SIG-M5 treated with dmso at 0.1 percent for 504 hours (cell line): ENCODE results near the gene TMEM185B.
A peak's percentile ranks its signal among the peaks of the same experiment; 100 is the strongest.
"Not testable (repeated sequence)": the region's sequence is repeated elsewhere in the genome, so short reads cannot be mapped to it uniquely, and the experiment has no call there.

Source experiments
- DNase-seq: peaks from one replicate; lab custom pipeline; 2025; ENCODE audit not compliant: unreplicated experiment; lab: John Stamatoyannopoulos, UW

The TMEM185B gene

GRCh38 chr2:120251880-120252224 is 28.7 kb upstream of the TMEM185B start:
- DNase-seq: peak; percentile 33

DNA sequence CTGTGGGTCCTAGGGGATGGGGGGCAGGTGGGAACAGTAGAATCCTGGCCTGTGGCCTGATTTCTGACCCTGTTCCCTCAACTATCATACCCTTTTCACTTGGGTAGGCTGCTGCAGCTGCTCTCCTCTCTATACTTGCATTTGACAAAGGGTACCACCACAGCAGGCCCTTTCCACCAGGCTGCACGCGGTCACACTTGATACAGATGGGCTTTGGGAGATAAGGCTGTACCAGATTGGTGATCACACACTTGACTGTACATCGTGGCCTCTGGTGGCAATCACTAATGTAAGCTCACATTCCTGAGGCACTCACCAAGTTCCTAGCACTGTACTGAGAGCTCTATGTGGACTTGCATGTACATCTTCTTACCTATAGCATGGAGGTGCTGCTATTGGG is 27.9 kb upstream of the TMEM185B start:
- DNase-seq: no peak

DNA sequence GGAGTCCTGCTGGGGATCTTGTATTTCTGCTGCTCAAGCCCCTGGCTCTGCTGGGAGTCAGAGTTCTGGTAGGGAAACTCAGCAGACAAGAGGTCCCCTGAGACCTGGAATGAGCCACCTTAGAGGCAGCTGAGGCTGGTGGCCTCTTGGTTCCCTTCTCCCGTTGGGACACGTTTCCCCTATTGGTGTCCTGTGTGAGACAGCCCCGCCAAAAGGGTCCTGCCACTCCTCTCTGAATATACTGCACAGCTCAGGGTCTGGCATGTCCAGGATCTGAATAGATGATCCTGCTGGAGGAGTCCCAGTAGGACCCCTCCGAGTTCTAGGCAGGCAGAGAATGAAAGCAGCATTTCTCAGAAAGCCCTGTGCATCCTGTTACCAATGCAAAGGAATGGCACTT is 27.4 kb upstream of the TMEM185B start:
- no peak for DNase-seq

DNA sequence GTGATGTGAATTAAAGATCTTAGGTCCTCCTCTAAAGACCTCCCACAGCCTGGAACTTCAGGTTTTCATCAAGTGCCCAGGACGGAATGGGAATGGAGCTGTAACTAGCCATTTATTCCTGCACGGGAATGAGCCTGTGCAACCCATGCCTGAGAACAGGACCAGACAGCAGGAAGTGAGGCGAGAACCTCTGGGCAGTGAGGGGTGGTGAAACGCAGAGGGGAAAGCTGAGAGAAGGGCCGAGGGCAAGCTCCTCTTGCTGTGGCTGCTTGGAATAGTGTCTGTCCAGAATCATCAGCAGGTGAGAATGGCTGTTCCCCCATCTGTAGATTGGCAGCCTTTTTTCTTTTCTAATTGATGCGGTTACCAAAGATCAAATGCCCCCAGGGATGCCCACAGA is 24.7 kb upstream of the TMEM185B start:
- no peak for DNase-seq

- no peak for DNase-seq
These were observed 23.5 kb upstream of the TMEM185B start for GRCh38 chr2:120246546-120247300.

DNA sequence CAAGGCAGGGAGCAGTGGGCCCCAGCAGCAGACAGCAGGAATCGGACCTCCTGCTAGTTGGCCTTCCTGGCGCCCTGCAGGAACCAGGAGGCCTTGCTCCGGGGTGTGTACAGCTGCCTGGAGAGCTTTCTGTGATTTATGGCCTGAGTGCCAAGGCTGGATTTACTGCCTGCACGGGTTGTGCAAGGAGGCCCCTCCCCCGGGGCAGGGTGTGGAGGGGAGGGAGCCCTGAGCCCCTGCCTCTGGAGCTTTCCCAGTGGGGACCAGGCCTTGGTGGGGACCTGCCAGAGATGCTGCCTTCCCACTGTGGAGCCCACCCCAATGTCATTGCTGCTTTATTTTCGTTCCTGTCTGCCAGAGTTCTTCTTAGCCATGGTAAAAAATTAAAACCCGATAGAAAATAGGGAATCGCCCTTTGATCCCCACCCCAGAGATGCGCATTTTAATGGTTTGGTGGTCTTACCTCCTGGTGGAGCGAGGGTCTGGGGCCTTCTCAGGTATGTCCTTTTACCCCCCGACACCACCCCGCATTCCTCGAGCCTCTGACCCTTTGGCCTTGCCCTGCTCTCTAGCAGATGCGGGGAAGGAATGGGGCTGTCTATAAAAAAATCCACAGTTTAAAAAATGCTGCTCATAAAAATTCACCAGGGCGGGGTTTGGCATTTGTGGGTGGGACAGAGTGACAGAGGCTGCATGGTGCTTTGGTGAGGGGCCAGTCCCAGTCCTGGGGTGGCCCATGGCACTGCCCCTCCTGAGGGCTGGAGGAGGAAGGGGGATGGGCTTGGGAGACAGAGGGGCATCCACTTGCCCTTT is 22.5 kb upstream of the TMEM185B start:
- DNase-seq: no peak

DNA sequence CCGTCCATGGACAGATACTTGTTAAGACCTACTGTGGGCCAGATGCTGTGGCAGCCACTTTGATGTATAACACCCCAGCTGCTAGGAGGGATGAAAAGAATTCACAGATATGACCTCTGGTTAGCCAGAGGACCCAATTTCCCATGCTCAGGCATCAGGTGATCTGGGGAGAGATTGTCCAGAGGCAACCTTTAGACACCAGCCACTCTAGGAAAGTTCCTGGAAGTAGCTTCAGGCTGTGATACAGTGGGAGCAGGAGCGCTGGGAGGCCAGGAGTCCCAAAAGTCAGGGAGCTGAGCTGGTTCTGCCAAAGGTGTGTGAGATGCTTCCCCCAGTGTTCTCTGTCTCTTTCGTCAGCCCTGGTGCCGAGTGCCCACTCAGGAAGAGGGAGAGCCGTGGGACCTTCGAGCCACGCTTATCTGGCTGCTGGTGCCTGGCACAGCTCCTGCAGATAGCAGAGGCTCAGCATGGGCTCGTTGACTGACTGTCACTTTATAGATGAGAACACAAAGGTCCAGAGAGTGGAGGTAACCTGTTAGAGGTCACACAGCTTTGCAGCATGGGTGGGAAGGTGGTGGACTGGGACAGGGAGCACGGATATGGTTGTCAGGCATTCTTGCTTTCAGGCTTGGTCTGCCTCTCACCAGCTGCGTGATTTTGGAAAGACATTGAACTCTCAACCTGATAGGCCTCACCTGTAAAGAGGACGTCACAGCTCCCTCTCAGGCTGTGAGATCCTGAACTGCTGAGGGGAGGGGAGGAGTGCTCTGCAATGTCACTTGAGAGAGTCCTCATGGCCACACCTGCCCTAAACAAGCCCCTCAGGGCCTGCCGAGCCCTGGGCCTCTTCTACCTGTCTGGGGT is 21.7 kb upstream of the TMEM185B start:
- no peak for DNase-seq

- DNase-seq: no peak
These were observed 20.8 kb upstream of the TMEM185B start for GRCh38 chr2:120243875-120244553.

DNA sequence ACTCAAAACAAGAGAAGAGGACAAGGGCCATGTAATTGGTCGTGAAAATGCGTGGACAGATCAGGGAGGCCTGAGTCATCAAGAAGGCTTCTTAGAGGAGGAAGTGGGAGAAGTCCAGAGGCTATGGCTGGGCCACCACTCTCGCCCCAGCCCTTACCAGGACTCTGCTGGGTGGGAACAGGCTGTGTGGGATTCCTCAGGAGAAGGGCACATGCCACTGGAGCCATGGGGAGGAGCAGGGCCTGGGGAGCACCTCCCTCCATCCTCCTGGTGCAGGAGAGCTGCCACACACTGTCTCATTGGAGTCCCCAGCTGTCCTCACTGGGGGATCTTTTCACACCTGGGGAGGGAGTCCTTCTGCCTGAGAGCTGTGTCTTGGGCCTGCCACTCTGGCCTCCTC is 20.0 kb upstream of the TMEM185B start:
- DNase-seq: peak; percentile 13

DNA sequence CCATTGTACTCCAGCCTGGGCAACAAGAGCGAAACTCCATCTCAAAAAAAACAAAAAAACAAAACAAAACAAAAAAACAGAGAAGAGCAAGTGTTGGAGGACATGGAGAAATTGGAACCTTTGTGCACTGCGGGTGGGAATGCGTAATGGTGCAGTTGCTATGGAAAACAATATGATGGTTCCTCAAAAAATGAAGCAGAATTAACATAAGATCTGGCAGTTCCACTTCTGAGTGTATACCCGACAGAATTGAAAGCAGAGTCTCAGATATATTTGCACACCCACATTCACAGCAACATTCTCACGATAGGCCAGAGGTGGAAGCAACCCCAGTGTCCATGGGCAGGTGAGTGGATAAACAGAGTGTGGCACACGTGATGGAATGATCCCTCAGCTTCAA is 18.5 kb upstream of the TMEM185B start:
- no peak for DNase-seq

DNA sequence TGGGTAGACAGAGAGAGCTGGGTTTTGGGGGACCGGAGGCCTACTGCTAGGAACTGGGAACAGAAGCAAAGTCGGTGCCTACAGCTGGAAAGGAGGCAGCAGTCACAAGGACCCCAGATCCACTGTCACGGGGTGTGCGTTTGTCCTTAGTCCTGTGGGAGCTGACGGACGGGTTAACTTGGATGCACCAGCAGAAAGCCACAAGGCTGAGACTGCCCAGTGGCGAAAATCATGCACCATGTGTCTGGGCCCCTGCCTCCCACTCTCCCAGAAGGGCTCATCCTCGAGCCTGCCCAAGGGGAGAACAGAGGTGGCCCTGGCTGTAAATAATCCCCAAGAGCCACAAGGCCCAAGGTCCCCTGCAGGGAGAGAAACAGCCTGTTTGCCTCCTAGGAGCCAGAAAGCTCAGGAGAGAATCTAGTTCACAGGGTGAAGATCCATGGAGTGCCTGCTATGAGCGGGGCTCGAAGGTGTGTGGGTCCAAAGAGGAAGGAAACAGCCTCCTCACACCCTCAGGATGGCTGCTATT is 17.8 kb upstream of the TMEM185B start:
- no peak for DNase-seq

DNA sequence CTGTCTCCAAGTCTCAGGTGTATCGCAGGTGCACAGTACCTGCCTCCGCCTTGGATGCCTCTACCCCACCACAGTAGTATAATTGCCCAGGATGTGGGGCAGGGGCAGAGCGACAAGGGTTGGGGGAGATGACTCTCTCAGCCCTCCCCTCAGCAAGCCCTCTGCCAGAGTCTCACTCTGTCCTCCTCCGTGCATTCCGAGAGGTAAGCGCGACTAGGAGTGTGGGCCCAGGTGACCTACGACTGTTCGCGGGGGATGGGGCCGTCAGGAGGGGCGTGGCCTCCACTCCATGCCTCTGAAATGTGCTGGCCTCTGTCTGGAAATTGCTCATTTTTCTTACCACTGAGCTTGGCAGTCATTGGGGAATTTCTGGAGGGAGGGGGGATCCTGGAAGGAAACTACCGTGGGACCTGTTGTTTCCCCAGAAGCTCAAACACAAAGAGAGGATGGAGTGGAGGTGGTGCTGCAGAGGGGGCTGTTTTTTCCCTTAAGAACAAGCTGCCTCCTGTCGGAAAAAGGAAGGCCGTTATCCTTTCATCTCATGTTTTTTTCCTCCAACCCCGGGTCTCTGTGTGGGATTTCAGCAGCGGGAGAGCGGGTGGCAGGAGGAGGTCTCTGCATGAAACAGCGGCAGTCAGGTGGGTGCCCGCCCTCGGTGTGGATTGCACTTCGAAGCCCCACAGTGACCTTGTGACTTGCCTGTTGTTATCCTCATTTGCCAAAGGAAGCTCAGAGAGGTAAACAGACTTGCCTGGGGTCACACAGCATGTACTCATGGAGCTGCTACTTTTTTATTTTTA is 16.5 kb upstream of the TMEM185B start:
- no peak for DNase-seq

DNA sequence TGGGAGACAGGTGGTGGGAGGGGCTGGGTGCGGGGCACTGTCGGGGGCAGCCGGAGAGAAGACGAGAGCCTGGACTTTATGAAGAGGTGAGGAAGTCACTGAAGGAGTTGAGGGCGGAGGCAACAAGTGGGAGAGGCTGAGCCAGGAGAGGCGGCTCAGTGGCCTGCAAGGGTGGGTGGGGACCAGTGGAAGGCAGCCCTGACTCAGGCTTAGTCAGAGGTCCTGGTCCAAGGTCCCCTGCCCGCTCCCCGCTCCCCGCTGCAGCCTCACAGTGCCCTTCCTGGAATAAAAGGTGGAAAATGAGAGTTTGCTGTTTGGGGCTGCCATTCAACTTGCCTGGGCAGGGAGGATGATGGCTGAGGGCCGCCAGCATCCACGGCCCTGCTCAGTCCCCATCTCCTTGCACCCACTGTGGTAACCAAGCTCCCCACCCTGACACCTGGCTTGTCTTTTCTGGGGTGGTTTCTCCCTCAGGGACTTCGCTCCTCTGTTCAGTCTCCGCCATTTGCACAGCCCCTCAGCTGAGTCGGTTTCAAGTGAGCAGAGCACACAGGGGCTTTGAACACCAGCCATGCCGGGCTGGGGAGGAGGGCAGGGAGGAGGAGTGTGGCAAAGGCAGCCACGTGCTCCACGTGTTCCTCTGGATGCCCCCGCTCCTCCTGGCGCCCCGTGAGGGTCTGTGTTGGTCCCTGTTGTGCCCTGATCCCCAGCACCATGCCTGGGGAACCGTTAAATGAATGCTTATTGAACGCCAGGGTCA is 15.7 kb upstream of the TMEM185B start:
- no peak for DNase-seq

- no peak for DNase-seq
These were observed 14.3 kb upstream of the TMEM185B start for GRCh38 chr2:120237491-120237902.

DNA sequence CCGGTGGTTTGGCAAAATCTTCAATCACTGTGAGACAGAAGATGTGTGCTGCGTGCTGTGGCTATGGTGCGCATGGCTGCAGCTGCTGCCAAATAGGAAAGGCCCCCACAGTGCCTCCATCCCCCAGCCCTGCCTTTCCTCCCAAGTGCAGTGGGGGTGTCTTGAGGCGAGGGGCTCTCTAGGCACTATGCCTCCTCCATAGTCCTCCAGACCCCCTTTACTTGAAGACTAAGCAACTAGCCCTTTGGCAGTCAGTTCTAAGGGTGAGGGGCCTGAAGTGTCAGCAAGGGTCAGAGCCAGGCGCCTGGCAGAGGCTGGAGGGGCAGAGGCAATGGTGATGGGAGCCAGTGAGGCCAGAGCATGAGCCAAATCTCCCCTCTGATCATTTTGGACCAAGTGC is 13.6 kb upstream of the TMEM185B start:
- no peak for DNase-seq

DNA sequence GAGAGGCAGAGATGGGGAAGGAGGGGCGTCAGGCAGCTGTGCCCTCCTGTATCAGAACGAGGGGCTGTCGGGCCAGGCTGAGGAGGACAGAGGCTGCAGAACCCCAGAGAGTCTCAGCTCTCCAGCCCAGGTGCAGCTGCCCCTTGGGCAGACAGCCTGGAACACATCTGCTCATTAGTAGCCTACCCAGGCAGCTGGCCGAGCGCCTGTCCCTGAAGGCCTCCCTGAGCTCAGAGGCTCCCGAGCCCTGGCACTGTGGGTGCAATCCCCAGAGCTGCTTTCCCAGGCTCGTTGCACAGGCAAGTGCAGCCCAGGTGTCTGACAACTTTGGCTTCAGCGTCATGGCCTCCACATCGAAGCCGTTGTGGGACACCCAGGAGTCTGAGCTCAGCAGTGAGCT is 13.1 kb upstream of the TMEM185B start:
- no peak for DNase-seq

- no peak for DNase-seq
These were observed 12.5 kb upstream of the TMEM185B start for GRCh38 chr2:120235681-120236080.

- not testable (repeated sequence) for DNase-seq
These were observed 12.0 kb upstream of the TMEM185B start for GRCh38 chr2:120235158-120235557.

- DNase-seq: no peak
These were observed 10.1 kb upstream of the TMEM185B start for GRCh38 chr2:120233292-120233691.
